B cell (primary cell): Measurements from ENCODE around the gene ZNF80. TPM values are rescaled to one million over a fixed set of nuclear protein-coding genes. Genes with fewer than 3 reads are reported as not detected.

Experiments
- ATAC-seq: fragments of 200-7000 bp; cut with Tn5 transposase; one replicate; pipeline ENCODE4 v1.10.0; 2021; ENCODE audit warnings: low read depth, mild to moderate bottlenecking, moderate number of reproducible peaks, moderate library complexity
- CTCF ChIA-PET: fragments of 350-600 bp; sonication (Branson Sonifier 250); formaldehyde crosslinking; loops from one replicate; lab custom pipeline; 2021; ENCODE audit warnings: antibody characterized with exemption, inconsistent platforms; lab: Charles Lee
- POLR2A ChIA-PET: fragments of 350-600 bp; sonication (Branson Sonifier 250); formaldehyde crosslinking; loops from one replicate; lab custom pipeline; 2021; ENCODE audit warnings: antibody characterized with exemption; lab: Charles Lee
- DNase-seq: peaks from one replicate; pipeline ENCODE4 v3.0.0; 2013
- H2AFZ ChIP-seq: 2 replicates; pipeline ENCODE4 v1.6.1; 2012; ENCODE audit warnings: mild to moderate bottlenecking, low read depth, low read length; ENCODE audit not compliant: insufficient read depth, poor library complexity, severe bottlenecking
- H3K27ac ChIP-seq, 2 donors: 1 replicate in 1 of 2; 2 replicates in 1 of 2; pipeline ENCODE4 v1.5.1; 2012 to 2013; ENCODE audit warnings: low read length in 2 of 2, mild to moderate bottlenecking in 2 of 2, moderate library complexity in 1 of 2
- H3K27me3 ChIP-seq, 4 experiments: fragments of 200-600 bp in 1 of 4; sonication (generic) in 1 of 4; replicated peaks in 1 of 4; 1 replicate in 2 of 4; 2 replicates in 2 of 4; pipeline versions ENCODE4 v1.6.1 to v1.7.0; 2013 to 2016; ENCODE audit warnings: low read length in 3 of 4, mild to moderate bottlenecking in 2 of 4, mixed read lengths in 1 of 4, moderate library complexity in 1 of 4; ENCODE audit not compliant: insufficient read depth in 4 of 4, control insufficient read depth in 3 of 4; ENCODE audit errors: control extremely low read depth in 1 of 4
- H3K36me3 ChIP-seq, 2 experiments: replicated peaks in 1 of 2; 1 replicate in 1 of 2; 2 replicates in 1 of 2; pipeline versions ENCODE4 v1.6.1 to v1.7.1; 2013; ENCODE audit warnings: low read length in 1 of 2; ENCODE audit not compliant: insufficient read depth in 2 of 2, control insufficient read depth in 1 of 2; ENCODE audit errors: control extremely low read depth in 1 of 2, extremely low read depth in 1 of 2
- H3K4me1 ChIP-seq, 2 donors: fragments of 200-600 bp in 1 of 2; sonication (generic) in 1 of 2; 1 replicate in 1 of 2; 2 replicates in 1 of 2; pipeline versions ENCODE4 v1.5.1 to v1.6.1; 2013 to 2017; ENCODE audit warnings: low read length in 2 of 2; ENCODE audit not compliant: control insufficient read depth in 2 of 2, insufficient read depth in 2 of 2
- H3K4me2 ChIP-seq: replicated peaks from 2 replicates; pipeline ENCODE3; 2012; ENCODE audit warnings: mild to moderate bottlenecking, low read depth, low read length; ENCODE audit not compliant: poor library complexity, severe bottlenecking
- H3K4me3 ChIP-seq, 5 experiments: fragments of 200-600 bp in 1 of 5; sonication (generic) in 1 of 5; 1 replicate in 3 of 5; 2 replicates in 2 of 5; pipeline versions ENCODE4 v1.5.1 to v1.7.0; 2011 to 2016; ENCODE audit warnings: low read length in 4 of 5, mild to moderate bottlenecking in 4 of 5, low read depth in 2 of 5, control low read depth in 1 of 5, moderate library complexity in 1 of 5; ENCODE audit not compliant: insufficient read depth in 1 of 5; ENCODE audit errors: control extremely low read depth in 1 of 5, extremely low read depth in 1 of 5
- H3K79me2 ChIP-seq: fragments of 200-600 bp; sonication (generic); one replicate; pipeline ENCODE4 v1.6.0; 2016; ENCODE audit warnings: low read length; ENCODE audit not compliant: control insufficient read depth, insufficient read depth
- H3K9ac ChIP-seq: fragments of 200-600 bp; sonication (generic); 2 replicates; pipeline ENCODE4 v1.6.1; 2017; ENCODE audit warnings: mild to moderate bottlenecking, low read length, moderate library complexity
- H3K9me3 ChIP-seq, 3 donors: one replicate each; pipeline versions ENCODE4 v1.6.1 to v1.7.1; 2013; ENCODE audit warnings: low read length in 2 of 3; ENCODE audit not compliant: control insufficient read depth in 2 of 3, insufficient read depth in 1 of 3; ENCODE audit errors: control extremely low read depth in 1 of 3
- H4K20me1 ChIP-seq: 2 replicates; pipeline ENCODE4 v1.6.0; 2012; ENCODE audit warnings: mild to moderate bottlenecking, low read length; ENCODE audit not compliant: insufficient read depth, control insufficient read depth, poor library complexity, severe bottlenecking
- H3K27ac Mint-ChIP-seq: one replicate; pipeline ENCODE4 v1.8.0; 2021; ENCODE audit warnings: mixed read lengths
- H3K27me3 Mint-ChIP-seq: one replicate; pipeline ENCODE4 v1.8.0; 2021; ENCODE audit warnings: mixed read lengths
- H3K4me1 Mint-ChIP-seq: one replicate; pipeline ENCODE4 v1.8.0; 2021; ENCODE audit warnings: mixed read lengths
- H3K4me3 Mint-ChIP-seq: one replicate; pipeline ENCODE4 v1.8.0; 2021; ENCODE audit warnings: mixed read lengths
- H3K9me3 Mint-ChIP-seq: one replicate; pipeline ENCODE4 v1.8.0; 2022; ENCODE audit warnings: mixed read lengths; ENCODE audit not compliant: insufficient read depth
- CTCF ChIP-seq: fragments of 200-600 bp; IDR thresholded peaks from one replicate; pipeline ENCODE4 v1.8.0; 2022; ENCODE audit warnings: antibody characterized with exemption, mild to moderate bottlenecking
- EZH2 ChIP-seq: IDR thresholded peaks from 2 replicates; pipeline ENCODE4 v1.6.1; 2012; ENCODE audit warnings: borderline replicate concordance, low read depth, mild to moderate bottlenecking, moderate library complexity, low read length; ENCODE audit not compliant: insufficient read depth, poor library complexity, severe bottlenecking
- WGBS: methylation state at CpG from one replicate; pipeline ENCODE4 v1.1.5; 2013; ENCODE audit warnings: missing lambda C conversion rate; ENCODE audit not compliant: insufficient coverage; 5-methylcytosine and 5-hydroxymethylcytosine counted together
- intact Hi-C: fragments of 100-400 bp; cut with micrococcal nuclease; formaldehyde crosslinking; loops from one replicate; pipeline ENCODE4 v1.10.0; 2022
- polyA plus RNA-seq: library from polyadenylated mRNA; depleted of rRNA; stranded (reverse); fragments of >200 nt; gene quantifications from 2 replicates; pipeline ENCODE4 v1.2.3, GENCODE V29; 2012
- total RNA-seq, 2 donors: library from RNA; stranded (reverse); fragments of 120-200 nt in 1 of 2; gene quantifications; 1 replicate in 1 of 2; 2 replicates in 1 of 2; pipeline versions ENCODE4 v1.2.3 to v1.2.4, GENCODE V29; 2013 to 2022

Gene ZNF80
- total and polyA plus RNA-seq, 2 donors (not counting 1 experiment from before 2014, with no cell fraction given), result 0.04 to 0.42 TPM

- Histone ChIP-seq H4K20me1 (no peaks in the 10 kb centered on the region), H3K4me3 (peak overlapping the region; percentile 42 to 76 (median 69)), H3K36me3 (no peaks in the 10 kb centered on the region), H3K79me2 (peaks cover 20% of the 10 kb centered on the region), H2AFZ (peak overlapping the region; percentile 40), H3K9ac (peak overlapping the region; percentile 70), H3K27me3 (no peaks in the 10 kb centered on the region), H3K27ac (peak overlapping the region; percentile 95 to 98), H3K9me3 (no peaks in the 10 kb centered on the region), H3K4me2 (peak overlapping the region; percentile 86), H3K4me1 (peaks cover 60 to 67% of the 10 kb centered on the region in 2 donors)
- Mint-ChIP-seq H3K27ac (no peak overlapping the region), H3K4me1 (peaks cover 28% of the 10 kb centered on the region), H3K27me3 (no peaks in the 10 kb centered on the region), H3K4me3 (no peak overlapping the region), H3K9me3 (no peaks in the 10 kb centered on the region)
- POLR2A ChIA-PET, result interaction anchor here (0.6 to 2.2 kb wide), 24 partner anchors 9 to 1881 kb away, joined by 3 to 40 read pairs (median 6); partner anchors contain the start of genes ATP6V1A, CD200R1, USF3 and ZNF80
- DNase-seq, result no peak
- 0% methylated on average over 2 of the region's 4 CpGs for WGBS
- CTCF ChIA-PET, result interaction anchor here (0.6 to 5.1 kb wide), 28 partner anchors 8 to 722 kb away, joined by 3 to 57 read pairs (median 5); partner anchors contain the start of genes ATP6V1A, DRD3, NAA50 and TIGIT
- intact Hi-C loops, result loop anchor here (1.0 to 5.0 kb wide), 6 partner anchors 61 to 1569 kb away; partner anchors contain the start of genes SIDT1 and ZDHHC23
- TF ChIP-seq CTCF (no peak), EZH2 (no peak)
- no peak for ATAC-seq
Observed at GRCh38 chr3:114213292-114213626, 24.1 kb downstream of the ZNF80 start.

GRCh38 chr3:114212646-114213045 lies 24.7 kb downstream of the ZNF80 start:
- DNase-seq, result no peak
- Histone ChIP-seq H4K20me1 (no peaks in the 10 kb centered on the region), H3K4me2 (peak overlapping the region; percentile 86), H3K79me2 (peaks cover 16% of the 10 kb centered on the region), H2AFZ (peak overlapping the region; percentile 40), H3K4me1 (peaks cover 57 to 67% of the 10 kb centered on the region in 2 donors), H3K27ac (peak overlapping the region; percentile 95 to 98), H3K27me3 (no peaks in the 10 kb centered on the region), H3K36me3 (no peaks in the 10 kb centered on the region), H3K9ac (peak overlapping the region; percentile 70), H3K4me3 (no peak overlapping the region), H3K9me3 (no peaks in the 10 kb centered on the region)
- WGBS, result 88% methylated on average over 2 of the region's 4 CpGs
- Mint-ChIP-seq H3K27ac (no peak overlapping the region), H3K4me3 (no peak overlapping the region), H3K27me3 (no peaks in the 10 kb centered on the region), H3K9me3 (no peaks in the 10 kb centered on the region), H3K4me1 (peaks cover 32% of the 10 kb centered on the region)
- intact Hi-C loops, result loop anchor here (1.0 to 5.0 kb wide), 6 partner anchors 60 to 1570 kb away; partner anchors contain the start of genes SIDT1 and ZDHHC23
- no peak for ATAC-seq
- ChIA-PET POLR2A (interaction anchor here (1.0 to 2.2 kb wide), 4 partner anchors 11 to 246 kb away, joined by 3 to 40 read pairs (median 4); no protein-coding TSS in a partner anchor), CTCF (interaction anchor here (0.7 to 5.1 kb wide), 11 partner anchors 11 to 207 kb away, joined by 3 to 57 read pairs (median 8); partner anchors contain the start of gene TIGIT)
- TF ChIP-seq CTCF (no peak), EZH2 (no peak)
